GM18861 (cell line): Measurements from ENCODE around the gene SORCS1.

Experiments
- ATAC-seq: cut with Tn5 transposase; IDR thresholded peaks from one replicate; pipeline ENCODE4 v1.9.1; 2021; ENCODE audit not compliant: unreplicated experiment

The SORCS1 gene

GRCh38 chr10:106696239-106696638 lies 468.3 kb downstream of the SORCS1 start:
- no peak for ATAC-seq

GRCh38 chr10:106694696-106695095 lies 469.8 kb downstream of the SORCS1 start:
- no peak for ATAC-seq

GRCh38 chr10:106682175-106682574 lies 482.3 kb downstream of the SORCS1 start:
- no peak for ATAC-seq

- ATAC-seq, result no peak
Observed at GRCh38 chr10:106680061-106680460, 484.4 kb downstream of the SORCS1 start.

- ATAC-seq, result no peak
Observed at GRCh38 chr10:106679314-106679713, 485.2 kb downstream of the SORCS1 start.

GRCh38 chr10:106672517-106673175 lies 491.9 kb downstream of the SORCS1 start:
- no peak for ATAC-seq

- no peak for ATAC-seq
Observed at GRCh38 chr10:106661767-106662140, 502.8 kb downstream of the SORCS1 start.

- no peak for ATAC-seq
Observed at GRCh38 chr10:106661133-106661766, 503.3 kb downstream of the SORCS1 start.

- no peak for ATAC-seq
Observed at GRCh38 chr10:106660550-106660949, 504.0 kb downstream of the SORCS1 start.

GRCh38 chr10:106655636-106656035 lies 508.9 kb downstream of the SORCS1 start:
- ATAC-seq, result no peak

GRCh38 chr10:106655165-106655564 lies 509.3 kb downstream of the SORCS1 start:
- ATAC-seq, result no peak

GRCh38 chr10:106652279-106652678 lies 512.2 kb downstream of the SORCS1 start:
- no peak for ATAC-seq

GRCh38 chr10:106648534-106649481 lies 515.7 kb downstream of the SORCS1 start:
- ATAC-seq, result no peak

GRCh38 chr10:106643473-106643872 lies 521.0 kb downstream of the SORCS1 start:
- ATAC-seq, result no peak

- ATAC-seq, result no peak
Observed at GRCh38 chr10:106637873-106638272, 526.6 kb downstream of the SORCS1 start.

- ATAC-seq, result no peak
Observed at GRCh38 chr10:106636766-106637491, 527.6 kb downstream of the SORCS1 start.

- no peak for ATAC-seq
Observed at GRCh38 chr10:106635947-106636346, 528.6 kb downstream of the SORCS1 start.

GRCh38 chr10:106631016-106631702 lies 533.3 kb downstream of the SORCS1 start:
- no peak for ATAC-seq

GRCh38 chr10:106626371-106626770 lies 538.1 kb downstream of the SORCS1 start:
- ATAC-seq, result no peak

- no peak for ATAC-seq
Observed at GRCh38 chr10:106625751-106626150, 538.8 kb downstream of the SORCS1 start.
